Transverse colon (tissue), 4 donors: ENCODE data around the gene APOBEC2. TPM values are rescaled to one million over a fixed set of nuclear protein-coding genes. Genes with fewer than 3 reads are reported as not detected.
"Not testable (repeated sequence)": the region's sequence is repeated elsewhere in the genome, so short reads cannot be mapped to it uniquely, and the experiment has no call there.

Experiments
- DNase-seq: peaks from one replicate; pipeline ENCODE4 v3.0.0-alpha.2; 2019
- H3K27ac ChIP-seq, 4 donors: fragments of 200-600 bp; sonication (generic); 2 replicates each; pipeline ENCODE4 v1.5.1; 2016 to 2018; ENCODE audit warnings: inconsistent platforms in 4 of 4
- H3K27me3 ChIP-seq: fragments of 200-600 bp; sonication (generic); 2 replicates; pipeline ENCODE4 v1.5.1; 2017; ENCODE audit warnings: inconsistent platforms
- H3K36me3 ChIP-seq, 4 donors: fragments of 200-600 bp; sonication (generic); 2 replicates each; pipeline ENCODE4 v1.5.1; 2017 to 2019; ENCODE audit warnings: inconsistent platforms in 4 of 4
- H3K4me1 ChIP-seq, 4 donors: fragments of 200-600 bp; sonication (generic); 2 replicates each; pipeline ENCODE4 v1.5.1; 2017 to 2020; ENCODE audit warnings: inconsistent platforms in 4 of 4
- H3K4me3 ChIP-seq, 4 donors: fragments of 200-600 bp; sonication (generic); 1 replicate in 1 of 4; 2 replicates in 3 of 4; pipeline versions ENCODE4 v1.5.1 to v1.6.1; 2017 to 2019; ENCODE audit warnings: inconsistent platforms in 4 of 4
- H3K9me3 ChIP-seq, 2 donors: fragments of 200-600 bp; sonication (generic); 2 replicates each; pipeline ENCODE4 v1.5.1; 2017 to 2019; ENCODE audit warnings: inconsistent platforms in 2 of 2
- EP300 ChIP-seq: sonication (generic); formaldehyde crosslinking; IDR thresholded peaks from one replicate; pipeline ENCODE4 v1.6.1; 2017; ENCODE audit warnings: antibody characterized with exemption, low read depth
- POLR2A ChIP-seq: fragments of 450-650 bp; IDR thresholded peaks from one replicate; pipeline ENCODE4 v1.6.1; 2016; ENCODE audit warnings: antibody characterized with exemption, mild to moderate bottlenecking, moderate library complexity
- POLR2AphosphoS5 ChIP-seq, 3 donors: sonication (generic); formaldehyde crosslinking; IDR thresholded peaks; one replicate each; pipeline ENCODE4 v1.6.1; 2016; ENCODE audit warnings: antibody characterized with exemption in 3 of 3
- WGBS, 2 donors: methylation state at CpG; one replicate each; pipeline ENCODE4 v1.1.5; 2018; ENCODE audit warnings: low coverage in 1 of 2; 5-methylcytosine and 5-hydroxymethylcytosine counted together
- in situ Hi-C, 4 donors: fragments of 200-750 bp; cut with MboI; loops; one replicate each; pipeline versions ENCODE4 v1.15.0 to v1.15.1; 2017; ENCODE audit warnings: low sequenced_read_pairs in 3 of 4, low pct_ligation_motif_present in 1 of 4, low pct_unique_long_range_greater_than_20kb in 1 of 4
- intact Hi-C: fragments of 100-400 bp; cut with DNase I; formaldehyde crosslinking; loops from one replicate; pipeline ENCODE4 v1.15.1; 2023; ENCODE audit warnings: low total_unique reads
- total RNA-seq, 4 donors: library from RNA; depleted of rRNA; stranded (reverse); fragments of >200 nt; gene quantifications; one replicate each; pipeline ENCODE4 v1.1.0, GENCODE V29; 2016
- TF ChIP-seq, protein P1 (sequence below), 5 experiments: fragments of 200-600 bp in 3 of 5; fragments of 450-650 bp in 2 of 5; sonication (generic) in 3 of 5; IDR thresholded peaks; 1 replicate in 2 of 5; 2 replicates in 3 of 5; pipeline ENCODE4 v1.5.1; 2016 to 2017; ENCODE audit warnings: antibody characterized with exemption in 5 of 5, inconsistent platforms in 3 of 5, mild to moderate bottlenecking in 2 of 5, moderate library complexity in 1 of 5

APOBEC2 gene
- total RNA-seq: not detected

- peak within 1 kb of the TSS in 1 of 4 donors; percentile 54 for H3K27ac ChIP-seq
- intact Hi-C loops: no loop called here
- TF ChIP-seq EP300 (no peak), POLR2AphosphoS5 (IDR thresholded peaks at IDR 0.05) (no peak), POLR2A (no peak)
- TF ChIP-seq, protein P1, sequence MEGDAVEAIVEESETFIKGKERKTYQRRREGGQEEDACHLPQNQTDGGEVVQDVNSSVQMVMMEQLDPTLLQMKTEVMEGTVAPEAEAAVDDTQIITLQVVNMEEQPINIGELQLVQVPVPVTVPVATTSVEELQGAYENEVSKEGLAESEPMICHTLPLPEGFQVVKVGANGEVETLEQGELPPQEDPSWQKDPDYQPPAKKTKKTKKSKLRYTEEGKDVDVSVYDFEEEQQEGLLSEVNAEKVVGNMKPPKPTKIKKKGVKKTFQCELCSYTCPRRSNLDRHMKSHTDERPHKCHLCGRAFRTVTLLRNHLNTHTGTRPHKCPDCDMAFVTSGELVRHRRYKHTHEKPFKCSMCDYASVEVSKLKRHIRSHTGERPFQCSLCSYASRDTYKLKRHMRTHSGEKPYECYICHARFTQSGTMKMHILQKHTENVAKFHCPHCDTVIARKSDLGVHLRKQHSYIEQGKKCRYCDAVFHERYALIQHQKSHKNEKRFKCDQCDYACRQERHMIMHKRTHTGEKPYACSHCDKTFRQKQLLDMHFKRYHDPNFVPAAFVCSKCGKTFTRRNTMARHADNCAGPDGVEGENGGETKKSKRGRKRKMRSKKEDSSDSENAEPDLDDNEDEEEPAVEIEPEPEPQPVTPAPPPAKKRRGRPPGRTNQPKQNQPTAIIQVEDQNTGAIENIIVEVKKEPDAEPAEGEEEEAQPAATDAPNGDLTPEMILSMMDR (IDR thresholded peaks at IDR 0.05): no peak
- H3K4me3 ChIP-seq: no peak within 1 kb of the TSS
- in situ Hi-C loops: no loop called here
- peaks cover 0 to 6% (median 0%) of the 10 kb centered on the region in 4 donors for H3K4me1 ChIP-seq
- no peaks in the 10 kb centered on the region for H3K36me3 ChIP-seq
- H3K9me3 ChIP-seq: no peaks in the 10 kb centered on the region
- H3K27me3 ChIP-seq: no peaks in the 10 kb centered on the region
- DNase-seq: no peak
- 73% methylated on average over 5 of the region's 5 CpGs; no CpG with 5 or more reads in 1 of the 2 donors for WGBS, 2 donors
Measured at GRCh38 chr6:41053041-41053440, at the start of gene APOBEC2. Gene APOBEC2 (plus strand): TSS chr6:41053202. CDS start chr6:41053348, 146 bp downstream.

DNA sequence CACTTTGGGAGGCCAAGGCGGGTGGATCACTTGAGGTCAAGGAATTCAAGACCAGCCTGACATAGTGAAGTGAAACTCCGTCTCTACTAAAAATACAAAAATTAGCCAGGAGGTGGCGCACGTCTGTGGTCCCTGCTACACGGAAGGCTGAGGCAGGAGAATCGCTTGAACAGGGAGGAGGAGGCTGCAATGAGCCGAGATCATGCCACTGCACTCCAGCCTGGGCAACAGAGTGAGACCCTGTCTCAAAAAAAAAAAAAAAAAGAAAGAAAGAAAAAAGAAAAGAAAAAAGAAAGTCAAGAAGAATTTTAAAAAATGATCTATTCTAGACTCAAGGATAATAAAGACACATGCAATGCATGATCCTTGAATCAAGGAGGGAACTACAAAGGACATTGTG, 46.8 kb upstream of the APOBEC2 start:
- 0 to 13% methylated on average over 2 to 7 of the region's 7 CpGs for WGBS, 2 donors
- H3K4me3 ChIP-seq, H3K27me3 ChIP-seq, H3K4me1 ChIP-seq, H3K9me3 ChIP-seq, H3K36me3 ChIP-seq, H3K27ac ChIP-seq, in situ Hi-C loops: not testable (repeated sequence)
- intact Hi-C loops: loop anchor here (5.0 kb wide), 1 partner anchor 61 kb away; no protein-coding TSS in a partner anchor
- DNase-seq: peak; percentile 62
- TF ChIP-seq, protein P1 (IDR thresholded peaks at IDR 0.05): peak; percentile 63 to 73 (median 67)

- H3K4me1 ChIP-seq, H3K9me3 ChIP-seq, H3K27me3 ChIP-seq, DNase-seq, H3K4me3 ChIP-seq, H3K27ac ChIP-seq, in situ Hi-C loops, H3K36me3 ChIP-seq: not testable (repeated sequence)
- WGBS, 2 donors: 92 to 100% methylated on average over 4 of the region's 4 CpGs
- intact Hi-C loops: loop anchor here (5.0 kb wide), 1 partner anchor 60 kb away; no protein-coding TSS in a partner anchor
Measured at GRCh38 chr6:41006980-41007379, 46.0 kb upstream of the APOBEC2 start.

DNA sequence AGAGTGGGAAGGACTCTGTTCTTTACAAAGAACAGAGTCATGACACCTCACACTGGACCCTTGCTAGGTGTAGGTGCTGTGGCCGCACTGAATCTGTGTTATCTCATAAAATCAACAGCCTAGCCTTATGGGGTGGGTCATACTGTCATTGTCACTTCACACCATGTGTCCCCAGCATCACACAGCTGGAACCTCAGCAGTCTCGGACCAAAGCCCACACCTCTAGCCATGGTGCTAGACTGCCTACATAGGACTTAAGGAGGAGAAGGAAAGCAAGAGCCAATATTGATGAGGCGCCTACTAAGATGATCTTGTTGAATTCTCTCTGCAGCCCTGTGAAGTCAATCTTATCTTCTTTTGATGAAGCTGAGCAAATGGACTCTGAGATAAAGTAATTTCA, 45.0 kb upstream of the APOBEC2 start:
- Histone ChIP-seq H3K4me1 (no peaks in the 10 kb centered on the region), H3K36me3 (no peaks in the 10 kb centered on the region), H3K4me3 (no peak overlapping the region), H3K27me3 (no peaks in the 10 kb centered on the region), H3K9me3 (no peaks in the 10 kb centered on the region), H3K27ac (no peak overlapping the region)
- intact Hi-C loops: loop anchor here (5.0 kb wide), 1 partner anchor 59 kb away; no protein-coding TSS in a partner anchor
- in situ Hi-C loops: no loop called here
- WGBS, 2 donors: 86 to 96% methylated on average over 3 of the region's 3 CpGs
- TF ChIP-seq POLR2A (no peak), EP300 (no peak), POLR2AphosphoS5 (IDR thresholded peaks at IDR 0.05) (no peak)
- TF ChIP-seq, protein P1 (IDR thresholded peaks at IDR 0.05): no peak
- DNase-seq: no peak

DNA sequence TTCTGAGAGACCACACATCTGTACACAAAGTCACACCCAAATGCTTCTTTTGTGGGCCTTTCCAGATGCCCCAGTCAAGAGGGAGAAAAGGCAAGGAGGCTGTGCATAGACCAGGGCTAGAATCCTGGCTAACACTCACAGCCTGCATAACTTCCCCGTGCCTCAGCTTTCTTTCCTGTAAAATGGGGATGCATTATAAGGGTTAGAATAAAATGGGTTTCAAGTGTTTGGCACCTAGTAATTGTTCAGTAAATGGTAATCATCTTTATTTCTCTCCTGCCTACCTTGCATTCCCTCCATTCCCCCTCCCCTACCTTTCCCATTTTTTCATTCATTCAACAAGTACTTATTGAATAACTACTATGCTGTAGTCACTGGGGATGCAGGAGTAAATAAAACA, 43.3 kb upstream of the APOBEC2 start:
- intact Hi-C loops: loop anchor here (5.0 kb wide), 1 partner anchor 58 kb away; no protein-coding TSS in a partner anchor
- TF ChIP-seq POLR2A: no peak
- TF ChIP-seq EP300: no peak
- no peak for TF ChIP-seq POLR2AphosphoS5 (IDR thresholded peaks at IDR 0.05)
- no peak for DNase-seq
- Histone ChIP-seq H3K4me3 (no peak overlapping the region), H3K9me3 (no peaks in the 10 kb centered on the region), H3K36me3 (no peaks in the 10 kb centered on the region), H3K27ac (no peak overlapping the region), H3K27me3 (no peaks in the 10 kb centered on the region), H3K4me1 (no peaks in the 10 kb centered on the region)
- in situ Hi-C loops: no loop called here
- 88 to 100% methylated on average over 1 of the region's 1 CpG for WGBS, 2 donors
